Measurements from ENCODE around the gene EXOSC10.
"Not testable (repeated sequence)": the region's sequence is repeated elsewhere in the genome, so short reads cannot be mapped to it uniquely, and the experiment has no call there.

EXOSC10 gene

DNA sequence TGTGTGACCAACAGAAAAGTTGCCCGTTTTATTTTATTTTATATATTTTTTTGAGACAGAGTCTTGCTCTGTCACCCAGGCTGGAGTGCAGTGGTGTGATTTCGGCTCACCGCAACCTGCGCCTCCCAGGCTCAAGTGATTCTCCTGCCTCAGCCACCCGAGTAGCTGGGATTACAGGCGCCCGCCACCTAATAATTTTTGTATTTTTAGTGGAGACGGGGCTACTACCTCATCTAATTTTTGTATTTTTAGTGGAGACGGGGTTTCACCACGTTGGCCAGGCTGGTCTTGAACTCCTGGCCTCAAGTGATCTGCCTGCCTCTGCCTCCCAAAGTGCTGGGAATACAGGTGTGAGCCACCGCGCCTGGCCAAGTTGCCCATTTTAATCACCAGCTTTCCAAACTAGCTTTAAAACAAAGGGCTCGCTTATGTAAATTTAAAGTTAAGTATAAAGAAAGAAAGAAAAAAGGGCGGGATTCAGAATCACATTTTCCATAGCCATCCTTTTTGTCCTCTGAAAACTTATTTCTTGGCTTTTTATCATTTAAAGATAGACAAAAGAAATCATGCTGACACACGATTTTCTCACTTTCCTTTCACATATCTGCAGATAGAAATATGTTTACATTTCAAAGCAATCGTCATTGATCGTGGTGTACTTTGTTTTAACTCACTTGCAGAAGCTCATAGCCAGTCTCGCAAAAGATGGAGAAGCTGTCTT is 62.5 kb downstream of the EXOSC10 start:
- H3K9me3 ChIP-seq (ENCODE audit: control insufficient read depth, insufficient read depth, low read depth, low read length); H3K4me3 ChIP-seq (ENCODE audit: low read depth, low read length); H3K4me1 ChIP-seq (ENCODE audit: control insufficient read depth, insufficient read depth, low read length); H3K36me3 ChIP-seq (ENCODE audit: control insufficient read depth in 2 of 2, insufficient read depth in 1 of 2, low read length in 2 of 2); H3K27ac ChIP-seq (ENCODE audit: extremely low read depth, low read depth, low read length): not testable (repeated sequence)
- TF ChIP-seq ZEB2 (tag by site-specific recombination; IDR thresholded peaks at IDR 0.05) (0 out of 2 replicates have a peak, but pooled peaks have one; percentile 31), ZBTB17 (tag by site-specific recombination; IDR thresholded peaks at IDR 0.05) (peak; percentile 37; the same call in 1 of the 2 replicates)
- CTCF ChIA-PET: interaction anchor here (0.6 to 5.1 kb wide), 80 partner anchors 10 to 1566 kb away, joined by 3 to 95 read pairs (median 4); partner anchors contain the start of genes EXOSC10, FBXO6, MASP2 and MTOR
- POLR2A ChIA-PET: interaction anchor here (0.5 to 1.2 kb wide), 5 partner anchors 23 to 709 kb away, joined by 3 to 9 read pairs (median 4); partner anchors contain the start of gene SRM

- peak; percentile 71; the same call in 1 of the 2 replicates for TF ChIP-seq ZNF121 (tag by site-specific recombination; IDR thresholded peaks at IDR 0.05)
- no peak for TF ChIP-seq ZNF391 (tag by site-specific recombination; IDR thresholded peaks at IDR 0.05; ENCODE audit: borderline replicate concordance, low read depth)
- Histone ChIP-seq H3K27ac (ENCODE audit: extremely low read depth, low read depth, low read length) (no peak overlapping the region), H3K9me3 (ENCODE audit: control insufficient read depth, insufficient read depth, low read depth, low read length) (no peaks in the 10 kb centered on the region), H3K4me3 (ENCODE audit: low read depth, low read length) (no peak overlapping the region), H3K36me3 (ENCODE audit: control insufficient read depth in 2 of 2, insufficient read depth in 1 of 2, low read length in 2 of 2) (peaks cover 0 to 30% of the 10 kb centered on the region in 2 experiments; a peak in 2 of 3 replicates), H3K4me1 (ENCODE audit: control insufficient read depth, insufficient read depth, low read length) (no peaks in the 10 kb centered on the region)
- ChIA-PET POLR2A (interaction anchor here (0.5 to 0.6 kb wide), 3 partner anchors 11 to 876 kb away, joined by 3 to 5 read pairs (median 4); no protein-coding TSS in a partner anchor), CTCF (interaction anchor here (0.5 to 0.8 kb wide), 3 partner anchors 64 to 613 kb away, joined by 3 to 4 read pairs (median 3); no protein-coding TSS in a partner anchor)
Observed at GRCh38 chr1:11031624-11032262, 67.9 kb downstream of the EXOSC10 start.

- H3K4me1 ChIP-seq (ENCODE audit: control insufficient read depth, insufficient read depth, low read length): no peaks in the 10 kb centered on the region
- TF ChIP-seq ZNF473 (tag by site-specific recombination; IDR thresholded peaks at IDR 0.05): no peak
- H3K9me3 ChIP-seq (ENCODE audit: control insufficient read depth, insufficient read depth, low read depth, low read length): no peaks in the 10 kb centered on the region
- no peak overlapping the region for H3K27ac ChIP-seq (ENCODE audit: extremely low read depth, low read depth, low read length)
- ChIA-PET POLR2A (interaction anchor here (0.6 to 0.7 kb wide), 3 partner anchors 31 to 884 kb away, joined by 3 to 4 read pairs (median 3); no protein-coding TSS in a partner anchor), CTCF (interaction anchor here (0.6 to 0.7 kb wide), 3 partner anchors 337 to 1095 kb away, joined by 3 to 4 read pairs (median 4); no protein-coding TSS in a partner anchor)
- H3K36me3 ChIP-seq (ENCODE audit: control insufficient read depth in 2 of 2, insufficient read depth in 1 of 2, low read length in 2 of 2): peaks cover under 1 to 39% of the 10 kb centered on the region in 2 experiments
- no peak overlapping the region for H3K4me3 ChIP-seq (ENCODE audit: low read depth, low read length)
Observed at GRCh38 chr1:11030865-11031264, 68.8 kb downstream of the EXOSC10 start.

DNA sequence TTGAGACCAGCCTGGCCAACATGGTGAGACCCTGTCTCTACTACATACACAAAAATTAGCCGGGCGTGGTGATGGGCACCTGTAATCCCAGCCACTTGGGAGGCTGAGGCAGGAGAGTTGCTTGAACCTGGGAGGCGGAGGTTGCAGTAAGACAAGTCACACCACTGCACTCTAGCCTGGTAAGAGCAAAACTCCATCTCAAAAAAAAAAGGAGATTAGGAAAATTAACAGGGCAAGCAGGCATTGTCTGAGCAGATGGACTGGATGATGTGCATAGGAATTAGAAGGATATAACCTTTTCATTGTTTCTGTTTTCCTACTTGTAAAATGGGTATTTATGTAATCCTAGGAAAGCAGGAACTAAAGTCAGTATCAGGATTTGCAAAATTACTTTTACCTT is 71.7 kb downstream of the EXOSC10 start:
- ChIA-PET CTCF (interaction anchor here (2.4 kb wide), 1 partner anchor 10 kb away, joined by 14 read pairs; no protein-coding TSS in a partner anchor), POLR2A (no interaction called here)
- Histone ChIP-seq H3K36me3 (ENCODE audit: control insufficient read depth in 2 of 2, insufficient read depth in 1 of 2, low read length in 2 of 2) (peaks cover 12 to 67% of the 10 kb centered on the region in 2 experiments), H3K4me1 (ENCODE audit: control insufficient read depth, insufficient read depth, low read length) (no peaks in the 10 kb centered on the region), H3K27ac (ENCODE audit: extremely low read depth, low read depth, low read length) (no peak overlapping the region), H3K4me3 (ENCODE audit: low read depth, low read length) (no peak overlapping the region), H3K9me3 (ENCODE audit: control insufficient read depth, insufficient read depth, low read depth, low read length) (no peaks in the 10 kb centered on the region)
- no peak for TF ChIP-seq PRDM1 (tag by site-specific recombination; IDR thresholded peaks at IDR 0.05)
- TF ChIP-seq, protein P1, sequence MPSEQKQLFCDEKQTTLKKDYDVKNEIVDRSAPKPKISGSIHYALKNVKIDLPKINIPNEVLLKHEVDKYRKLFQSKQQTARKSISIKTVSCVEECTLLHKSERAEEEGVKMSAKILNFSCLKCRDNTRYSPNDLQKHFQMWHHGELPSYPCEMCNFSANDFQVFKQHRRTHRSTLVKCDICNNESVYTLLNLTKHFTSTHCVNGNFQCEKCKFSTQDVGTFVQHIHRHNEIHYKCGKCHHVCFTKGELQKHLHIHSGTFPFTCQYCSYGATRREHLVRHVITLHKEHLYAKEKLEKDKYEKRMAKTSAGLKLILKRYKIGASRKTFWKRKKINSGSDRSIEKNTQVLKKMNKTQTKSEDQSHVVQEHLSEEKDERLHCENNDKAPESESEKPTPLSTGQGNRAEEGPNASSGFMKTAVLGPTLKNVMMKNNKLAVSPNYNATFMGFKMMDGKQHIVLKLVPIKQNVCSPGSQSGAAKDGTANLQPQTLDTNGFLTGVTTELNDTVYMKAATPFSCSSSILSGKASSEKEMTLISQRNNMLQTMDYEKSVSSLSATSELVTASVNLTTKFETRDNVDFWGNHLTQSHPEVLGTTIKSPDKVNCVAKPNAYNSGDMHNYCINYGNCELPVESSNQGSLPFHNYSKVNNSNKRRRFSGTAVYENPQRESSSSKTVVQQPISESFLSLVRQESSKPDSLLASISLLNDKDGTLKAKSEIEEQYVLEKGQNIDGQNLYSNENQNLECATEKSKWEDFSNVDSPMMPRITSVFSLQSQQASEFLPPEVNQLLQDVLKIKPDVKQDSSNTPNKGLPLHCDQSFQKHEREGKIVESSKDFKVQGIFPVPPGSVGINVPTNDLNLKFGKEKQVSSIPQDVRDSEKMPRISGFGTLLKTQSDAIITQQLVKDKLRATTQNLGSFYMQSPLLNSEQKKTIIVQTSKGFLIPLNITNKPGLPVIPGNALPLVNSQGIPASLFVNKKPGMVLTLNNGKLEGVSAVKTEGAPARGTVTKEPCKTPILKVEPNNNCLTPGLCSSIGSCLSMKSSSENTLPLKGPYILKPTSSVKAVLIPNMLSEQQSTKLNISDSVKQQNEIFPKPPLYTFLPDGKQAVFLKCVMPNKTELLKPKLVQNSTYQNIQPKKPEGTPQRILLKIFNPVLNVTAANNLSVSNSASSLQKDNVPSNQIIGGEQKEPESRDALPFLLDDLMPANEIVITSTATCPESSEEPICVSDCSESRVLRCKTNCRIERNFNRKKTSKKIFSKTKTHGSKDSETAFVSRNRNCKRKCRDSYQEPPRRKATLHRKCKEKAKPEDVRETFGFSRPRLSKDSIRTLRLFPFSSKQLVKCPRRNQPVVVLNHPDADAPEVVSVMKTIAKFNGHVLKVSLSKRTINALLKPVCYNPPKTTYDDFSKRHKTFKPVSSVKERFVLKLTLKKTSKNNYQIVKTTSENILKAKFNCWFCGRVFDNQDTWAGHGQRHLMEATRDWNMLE (tag by site-specific recombination; conservative IDR thresholded peaks at IDR 0.05; ENCODE audit: low read depth): no peak

All from HEK293 (cell line).